GM11168 (cell line): ENCODE measurements around the gene ZAP70.
"Not testable (repeated sequence)": the region's sequence is repeated elsewhere in the genome, so short reads cannot be mapped to it uniquely, and the experiment has no call there.

Experiments used
- in situ Hi-C: fragments of 300-500 bp; cut with MboI; formaldehyde crosslinking; loops from one replicate; pipeline ENCODE4 v1.12.0; 2022; ENCODE audit warnings: low sequenced_read_pairs; ENCODE audit not compliant: unreplicated experiment

Gene ZAP70

GRCh38 chr2:97697252-97698235, 15.8 kb upstream of the ZAP70 start:
- in situ Hi-C loops = loop anchor here (25.0 kb wide), 1 partner anchor 110 kb away; the partner anchor contains the start of gene ANKRD36B

DNA sequence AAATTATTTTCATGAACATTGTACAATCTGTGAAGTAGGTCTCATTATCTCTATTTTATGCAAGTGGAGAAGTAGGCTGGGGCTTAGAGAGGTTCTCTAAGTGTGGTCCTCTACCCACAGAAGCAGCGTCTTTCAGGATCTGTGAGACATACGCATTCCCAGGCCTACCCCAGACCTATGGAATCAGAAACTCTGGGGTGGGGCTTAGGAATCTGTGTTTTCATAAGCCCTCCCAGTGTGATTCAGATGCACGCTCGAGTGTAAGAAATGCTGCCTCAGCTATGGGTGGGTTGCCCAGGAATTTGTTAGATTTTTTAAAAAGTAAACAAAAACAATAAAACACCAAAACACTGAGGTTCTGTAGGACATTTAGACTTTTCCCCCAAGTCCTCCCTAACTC, 14.8 kb upstream of the ZAP70 start:
- in situ Hi-C loops = loop anchor here (25.0 kb wide), 1 partner anchor 111 kb away; the partner anchor contains the start of gene ANKRD36B

GRCh38 chr2:97699765-97700444, 13.5 kb upstream of the ZAP70 start:
- in situ Hi-C loops = loop anchor here (25.0 kb wide), 1 partner anchor 113 kb away; the partner anchor contains the start of gene ANKRD36B

GRCh38 chr2:97701186-97701585, 12.2 kb upstream of the ZAP70 start:
- in situ Hi-C loops = no loop called here

DNA sequence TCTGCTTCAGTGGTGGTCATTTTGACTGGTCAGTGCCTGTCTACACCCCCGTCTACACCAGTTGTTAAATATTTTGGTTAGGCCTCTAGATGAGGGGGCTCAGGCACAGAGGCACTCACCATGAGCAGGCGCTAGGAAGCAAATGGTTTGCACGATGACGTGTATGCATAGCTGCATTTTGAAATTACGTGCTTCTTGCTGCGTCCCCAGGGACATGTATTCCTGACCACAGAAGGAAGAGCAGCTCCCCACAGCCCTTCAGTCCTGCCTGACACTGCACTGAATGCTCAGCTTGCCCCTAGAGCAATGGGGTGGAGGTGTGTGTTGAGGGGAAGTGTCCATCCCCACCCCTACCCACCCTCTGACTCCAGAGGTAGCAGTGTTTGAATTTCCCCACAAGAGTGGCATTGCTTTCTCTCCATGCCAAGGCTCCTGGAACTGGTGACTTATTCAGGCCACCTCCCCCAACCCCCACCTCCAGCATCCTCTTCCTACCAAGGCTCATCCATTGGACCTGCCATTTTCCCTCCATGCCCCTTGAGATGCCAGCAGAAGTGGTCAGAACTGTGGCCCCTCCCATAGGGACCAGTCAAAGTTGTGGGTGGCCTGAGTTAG, 11.4 kb upstream of the ZAP70 start:
- in situ Hi-C loops = no loop called here

- in situ Hi-C loops = no loop called here
Observed at GRCh38 chr2:97702731-97703470, 10.5 kb upstream of the ZAP70 start.

DNA sequence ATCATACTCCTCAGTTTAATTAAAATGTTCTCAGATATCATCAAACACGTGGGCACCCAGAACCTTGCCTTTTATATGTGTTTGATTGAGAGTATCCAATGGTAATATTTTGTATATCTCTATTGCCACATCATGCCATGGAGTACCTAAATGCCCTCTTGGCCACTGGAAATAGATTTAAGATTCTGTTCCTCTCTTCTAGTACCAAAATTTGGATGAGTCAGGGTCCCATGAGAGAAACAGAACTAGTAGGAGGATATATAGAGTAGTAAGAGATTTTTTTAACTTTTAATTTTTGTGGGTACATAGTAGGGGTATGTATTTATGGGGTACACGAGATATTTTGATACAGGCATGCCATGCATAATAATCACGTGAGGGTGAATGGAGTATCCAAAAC, 9.6 kb upstream of the ZAP70 start:
- in situ Hi-C loops = no loop called here

DNA sequence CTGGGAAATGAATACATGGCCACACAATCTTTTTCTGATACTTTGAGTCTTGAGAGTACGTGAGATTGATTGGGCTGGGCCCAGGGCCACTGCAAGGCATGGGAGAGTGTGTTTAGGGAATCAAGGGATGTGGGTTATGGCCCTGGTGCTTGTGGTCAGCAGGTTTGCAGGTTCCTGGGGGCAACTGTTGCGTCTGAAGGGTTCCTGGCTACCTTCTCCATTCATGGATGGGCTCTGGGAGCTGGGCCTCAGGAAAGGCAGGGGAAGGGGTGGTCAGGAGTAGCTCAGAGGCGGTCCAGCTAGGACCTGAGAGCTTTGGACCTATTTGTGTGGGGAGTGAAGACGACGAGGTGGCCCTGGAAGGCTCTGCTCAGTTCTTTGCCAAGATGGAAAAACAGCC, 8.4 kb upstream of the ZAP70 start:
- in situ Hi-C loops = no loop called here

- in situ Hi-C loops = no loop called here
Observed at GRCh38 chr2:97706112-97706511, 7.3 kb upstream of the ZAP70 start.

DNA sequence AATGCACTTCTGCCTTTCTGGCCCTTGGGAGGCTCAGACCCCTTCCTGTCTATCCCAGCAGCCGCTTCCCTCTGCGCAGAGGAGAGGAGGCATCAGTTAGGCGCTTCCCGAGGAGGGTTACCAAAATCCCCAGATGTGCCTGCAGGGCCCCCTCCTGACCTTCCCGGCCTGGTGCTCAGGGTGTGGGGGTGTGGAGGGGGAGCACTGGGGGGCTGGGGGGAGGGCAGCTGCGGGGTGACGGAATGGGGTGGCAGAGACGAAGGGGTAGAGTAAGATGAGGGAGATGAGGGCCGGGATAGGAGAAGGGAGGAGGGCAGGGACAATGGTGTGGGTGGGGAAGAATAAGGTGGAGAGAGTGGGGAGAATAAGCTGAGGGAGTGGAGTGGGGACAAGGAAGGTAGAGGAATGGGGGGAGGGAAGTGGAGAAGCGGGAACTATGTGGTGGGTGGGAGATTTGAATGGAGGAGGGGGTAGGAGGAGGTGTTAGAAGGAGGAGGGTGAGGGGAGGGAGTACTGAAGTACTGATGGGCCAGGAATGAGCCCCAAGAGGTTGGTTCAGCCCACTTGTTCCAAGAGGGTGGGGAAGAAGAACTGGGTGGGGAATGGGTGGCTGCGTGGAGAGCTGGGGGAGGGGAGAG, 6.5 kb upstream of the ZAP70 start:
- in situ Hi-C loops = no loop called here

- in situ Hi-C loops = no loop called here
Observed at GRCh38 chr2:97707362-97708047, 5.9 kb upstream of the ZAP70 start.

GRCh38 chr2:97708048-97708380, 5.4 kb upstream of the ZAP70 start:
- in situ Hi-C loops = no loop called here

DNA sequence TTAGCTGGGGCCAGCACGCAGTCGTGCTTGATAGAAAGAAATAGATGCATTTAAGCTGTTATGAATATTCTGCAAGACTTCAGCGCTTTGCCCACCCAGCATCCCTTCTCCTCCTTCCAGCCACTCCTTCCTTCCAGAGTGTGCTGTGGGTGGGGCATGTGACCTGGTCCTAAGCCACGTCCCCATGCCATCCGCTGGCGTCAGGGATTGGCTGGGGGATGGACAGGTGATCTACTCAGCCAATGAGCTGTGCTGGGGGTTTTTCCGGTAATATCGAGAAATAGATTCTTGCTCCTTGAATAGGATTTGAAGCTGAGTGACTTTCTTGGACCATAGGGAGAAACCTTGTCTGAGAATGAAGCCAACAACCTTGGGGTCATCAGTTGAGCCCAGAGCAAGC, 4.8 kb upstream of the ZAP70 start:
- in situ Hi-C loops = no loop called here

DNA sequence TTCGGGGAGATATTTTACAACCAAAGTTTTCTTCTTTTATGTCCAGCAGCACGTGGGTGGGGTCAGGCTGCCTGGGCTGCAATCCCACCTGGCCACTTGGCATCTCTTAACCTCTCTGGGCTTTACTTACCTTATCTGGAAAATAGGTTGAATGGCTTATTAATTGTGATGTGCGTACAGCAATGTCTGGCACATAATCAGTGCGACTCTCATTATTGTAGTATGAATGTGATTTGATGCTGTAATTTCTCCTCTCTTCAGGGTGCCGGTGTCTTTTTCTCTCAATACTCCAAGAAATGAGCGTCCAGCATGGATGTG, 2.0 kb upstream of the ZAP70 start:
- in situ Hi-C loops = no loop called here

- in situ Hi-C loops = not testable (repeated sequence)
Observed at GRCh38 chr2:97712175-97712574, 1.2 kb upstream of the ZAP70 start.

DNA sequence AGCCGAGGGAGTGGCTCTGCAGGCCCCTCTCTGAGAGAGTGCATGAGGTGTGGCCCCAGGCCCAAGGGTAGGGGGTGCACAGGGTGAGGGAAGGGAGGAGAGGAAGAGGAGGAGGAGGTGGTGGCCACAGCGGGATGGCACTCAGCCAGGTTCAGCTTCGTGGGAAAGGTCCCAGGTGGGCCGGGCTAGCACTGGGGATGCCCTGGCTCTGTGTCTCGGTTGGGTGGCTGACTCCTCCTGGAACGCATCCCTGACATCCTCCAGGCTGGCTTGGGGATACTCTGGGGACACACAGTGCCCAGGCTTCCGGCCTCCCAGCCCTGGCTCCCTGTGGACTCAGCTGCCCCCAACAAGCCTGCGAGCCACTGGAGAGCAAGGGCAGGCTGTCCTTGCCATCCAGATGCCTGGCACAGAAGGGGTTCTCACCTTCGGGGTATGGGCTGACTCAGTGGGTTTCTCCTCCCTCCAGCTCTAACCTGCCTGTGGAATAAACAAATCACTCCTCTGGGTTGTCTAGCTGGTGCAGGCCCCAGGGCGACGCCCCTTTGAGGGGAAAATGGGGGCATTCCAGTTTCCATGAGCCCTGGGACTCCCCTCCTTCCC, 582 bp upstream of the ZAP70 start:
- in situ Hi-C loops = no loop called here

GRCh38 chr2:97714084-97714949, 941 bp downstream of the ZAP70 start:
- in situ Hi-C loops = no loop called here
